CD4-positive, alpha-beta memory T cell (primary cell): Measurements from ENCODE around the gene PALLD. TPM values are rescaled to one million over a fixed set of nuclear protein-coding genes. Genes with fewer than 3 reads are reported as not detected.

Source experiments
- CTCF ChIA-PET: fragments of 350-600 bp; sonication (Branson Sonifier 250); formaldehyde crosslinking; loops from one replicate; lab custom pipeline; 2021; ENCODE audit warnings: inconsistent platforms; ENCODE audit not compliant: partially characterized antibody; lab: Charles Lee
- POLR2A ChIA-PET: fragments of 350-600 bp; sonication (Branson Sonifier 250); formaldehyde crosslinking; loops from one replicate; lab custom pipeline; 2021; ENCODE audit not compliant: partially characterized antibody; lab: Charles Lee
- DNase-seq, 5 donors: peaks; one replicate each; pipeline versions ENCODE4 v3.0.0 to v3.0.0-alpha.2; 2020 to 2022; ENCODE audit warnings: mixed read lengths in 1 of 5
- H3K27ac ChIP-seq: one replicate; pipeline ENCODE4 v1.7.0; 2013; ENCODE audit warnings: low read depth, low read length
- H3K27me3 ChIP-seq: 2 replicates; pipeline ENCODE4 v1.7.0; 2013; ENCODE audit warnings: mild to moderate bottlenecking, low read length, moderate library complexity; ENCODE audit not compliant: insufficient read depth
- H3K36me3 ChIP-seq: 2 replicates; pipeline ENCODE4 v1.7.0; 2013; ENCODE audit warnings: mild to moderate bottlenecking, low read length, moderate library complexity; ENCODE audit not compliant: insufficient read depth
- H3K4me1 ChIP-seq: 2 replicates; pipeline ENCODE4 v1.7.0; 2013; ENCODE audit warnings: mild to moderate bottlenecking, low read length, moderate library complexity; ENCODE audit not compliant: insufficient read depth
- H3K4me3 ChIP-seq, 2 donors: one replicate each; pipeline ENCODE4 v1.7.0; 2013; ENCODE audit warnings: low read length in 2 of 2, mild to moderate bottlenecking in 1 of 2
- H3K9me3 ChIP-seq, 2 donors: one replicate each; pipeline ENCODE4 v1.7.0; 2013; ENCODE audit warnings: low read length in 2 of 2, control low read depth in 1 of 2; ENCODE audit not compliant: control insufficient read depth in 1 of 2
- H3K27ac Mint-ChIP-seq, 7 donors: one replicate each; pipeline ENCODE4 v1.8.0; 2020 to 2021; ENCODE audit warnings: mixed read lengths in 7 of 7, mild to moderate bottlenecking in 6 of 7, inconsistent platforms in 3 of 7, moderate library complexity in 3 of 7
- H3K27me3 Mint-ChIP-seq, 2 donors: one replicate each; pipeline ENCODE4 v1.8.0; 2020 to 2021; ENCODE audit warnings: mixed read lengths in 2 of 2
- H3K36me3 Mint-ChIP-seq, 2 donors: one replicate each; pipeline ENCODE4 v1.8.0; 2020 to 2021; ENCODE audit warnings: mixed read lengths in 2 of 2, inconsistent platforms in 1 of 2, mild to moderate bottlenecking in 1 of 2
- H3K4me1 Mint-ChIP-seq, 4 donors: one replicate each; pipeline ENCODE4 v1.8.0; 2020 to 2021; ENCODE audit warnings: mixed read lengths in 4 of 4, mild to moderate bottlenecking in 1 of 4
- H3K4me3 Mint-ChIP-seq, 8 donors: one replicate each; pipeline ENCODE4 v1.8.0; 2020 to 2021; ENCODE audit warnings: mixed read lengths in 8 of 8, mild to moderate bottlenecking in 7 of 8, moderate library complexity in 6 of 8, inconsistent platforms in 3 of 8
- H3K9me3 Mint-ChIP-seq, 8 donors: one replicate each; pipeline ENCODE4 v1.8.0; 2020 to 2021; ENCODE audit warnings: mixed read lengths in 8 of 8, mild to moderate bottlenecking in 5 of 8, inconsistent platforms in 3 of 8, moderate library complexity in 1 of 8
- intact Hi-C: fragments of 100-400 bp; cut with micrococcal nuclease; formaldehyde crosslinking; loops from one replicate; pipeline ENCODE4 v1.15.1; 2023
- polyA plus RNA-seq, 2 donors: library from polyadenylated mRNA; unstranded; fragments of 300-500 nt; fragmentation: Illumina TruSeq; gene quantifications; one replicate each; pipeline ENCODE4 v1.2.3, GENCODE V29; 2021
- total RNA-seq, 2 experiments: library from RNA; stranded (reverse); gene quantifications; one replicate each; pipeline ENCODE4 v1.2.3, GENCODE V29; 2021

Gene PALLD
- total and polyA plus RNA-seq, 4 experiments from 2014 or later: 0.55 to 1.4 (median 1.0) TPM; not detected in 1

DNA sequence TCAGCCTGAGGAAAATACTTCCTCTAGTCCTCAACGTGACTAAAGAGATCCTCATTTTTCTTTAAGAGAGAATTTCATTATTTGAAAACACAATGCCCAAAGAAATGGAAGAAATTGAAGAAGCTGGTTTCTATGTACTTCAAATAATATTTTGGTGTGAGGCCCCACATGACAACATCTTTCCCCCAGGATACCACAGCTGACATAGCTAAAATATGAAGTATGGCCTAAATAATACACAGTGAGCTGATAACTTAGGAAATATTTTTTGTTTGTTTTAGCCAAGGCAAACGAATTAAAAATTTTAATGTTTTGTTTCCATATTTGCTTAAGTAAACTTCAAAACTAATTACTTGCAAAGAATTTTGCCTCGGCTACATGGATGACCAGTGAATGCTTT lies 364.0 kb downstream of the PALLD start:
- H3K4me1 Mint-ChIP-seq: no peaks in the 10 kb centered on the region
- H3K4me3 Mint-ChIP-seq: no peak overlapping the region
- Histone ChIP-seq H3K4me3 (no peak overlapping the region), H3K9me3 (no peaks in the 10 kb centered on the region), H3K4me1 (no peaks in the 10 kb centered on the region), H3K36me3 (no peaks in the 10 kb centered on the region), H3K27ac (no peak overlapping the region), H3K27me3 (no peaks in the 10 kb centered on the region)
- intact Hi-C loops: no loop called here
- H3K9me3 Mint-ChIP-seq: no peaks in the 10 kb centered on the region
- peaks cover 0 to 4% of the 10 kb centered on the region in 2 donors for H3K36me3 Mint-ChIP-seq
- H3K27me3 Mint-ChIP-seq: peaks cover 4 to 7% of the 10 kb centered on the region in 2 donors
- no peak overlapping the region for H3K27ac Mint-ChIP-seq
- no peak for DNase-seq
- POLR2A ChIA-PET: no interaction called here
- CTCF ChIA-PET: no interaction called here

DNA sequence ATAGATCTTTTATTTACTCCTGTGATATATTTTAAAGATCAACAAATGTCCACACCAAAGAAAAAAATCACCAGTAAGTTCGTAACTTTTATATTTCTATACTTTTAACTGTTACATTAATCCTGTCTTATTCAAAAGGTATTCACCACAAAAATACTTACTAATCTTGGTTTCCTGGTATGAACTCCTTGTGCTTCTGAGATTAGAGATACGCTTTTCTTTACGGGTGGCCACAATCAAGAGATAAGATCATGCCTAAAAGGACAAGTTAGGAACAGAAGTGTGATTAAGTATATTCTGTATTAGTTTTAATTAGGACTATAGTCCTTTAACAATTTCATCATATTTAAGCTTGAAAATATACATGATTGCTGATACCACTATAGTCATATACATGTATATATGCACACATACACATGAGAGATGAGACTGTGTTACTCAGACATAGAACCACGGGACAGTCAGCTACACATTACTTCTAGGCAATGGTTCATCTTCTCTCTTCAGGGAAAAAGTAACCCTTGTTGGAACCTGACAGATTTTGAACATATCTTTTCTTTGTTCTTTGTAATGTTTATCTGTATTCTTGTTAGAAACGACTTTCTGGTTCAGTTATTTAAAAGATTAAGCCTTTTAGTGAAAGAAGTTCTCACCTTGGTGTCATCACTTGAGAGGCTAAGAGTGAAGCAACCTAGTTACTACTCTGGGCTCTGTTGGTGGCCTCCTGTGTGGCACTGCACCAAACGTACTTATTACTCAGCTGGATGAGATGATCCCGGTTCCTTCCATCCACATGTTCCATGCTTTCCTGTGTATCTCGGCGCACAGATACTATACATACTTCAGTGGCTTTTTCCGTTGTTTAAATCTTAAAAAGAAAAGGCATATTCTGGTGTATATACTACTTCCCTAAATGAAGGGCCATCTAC lies 367.1 kb downstream of the PALLD start:
- Histone ChIP-seq H3K36me3 (no peaks in the 10 kb centered on the region), H3K27me3 (no peaks in the 10 kb centered on the region), H3K27ac (no peak overlapping the region), H3K4me3 (no peak overlapping the region), H3K9me3 (no peaks in the 10 kb centered on the region), H3K4me1 (no peaks in the 10 kb centered on the region)
- H3K4me3 Mint-ChIP-seq: no peak overlapping the region
- H3K27ac Mint-ChIP-seq: no peak overlapping the region
- no peaks in the 10 kb centered on the region for H3K9me3 Mint-ChIP-seq
- POLR2A ChIA-PET: no interaction called here
- intact Hi-C loops: no loop called here
- no peaks in the 10 kb centered on the region for H3K4me1 Mint-ChIP-seq
- peaks cover 3 to 7% of the 10 kb centered on the region in 2 donors for H3K27me3 Mint-ChIP-seq
- CTCF ChIA-PET: interaction anchor here (1.4 kb wide), 1 partner anchor 11 kb away, joined by 3 read pairs; no protein-coding TSS in a partner anchor
- H3K36me3 Mint-ChIP-seq: peaks cover 0 to 4% of the 10 kb centered on the region in 2 donors
- no peak for DNase-seq

DNA sequence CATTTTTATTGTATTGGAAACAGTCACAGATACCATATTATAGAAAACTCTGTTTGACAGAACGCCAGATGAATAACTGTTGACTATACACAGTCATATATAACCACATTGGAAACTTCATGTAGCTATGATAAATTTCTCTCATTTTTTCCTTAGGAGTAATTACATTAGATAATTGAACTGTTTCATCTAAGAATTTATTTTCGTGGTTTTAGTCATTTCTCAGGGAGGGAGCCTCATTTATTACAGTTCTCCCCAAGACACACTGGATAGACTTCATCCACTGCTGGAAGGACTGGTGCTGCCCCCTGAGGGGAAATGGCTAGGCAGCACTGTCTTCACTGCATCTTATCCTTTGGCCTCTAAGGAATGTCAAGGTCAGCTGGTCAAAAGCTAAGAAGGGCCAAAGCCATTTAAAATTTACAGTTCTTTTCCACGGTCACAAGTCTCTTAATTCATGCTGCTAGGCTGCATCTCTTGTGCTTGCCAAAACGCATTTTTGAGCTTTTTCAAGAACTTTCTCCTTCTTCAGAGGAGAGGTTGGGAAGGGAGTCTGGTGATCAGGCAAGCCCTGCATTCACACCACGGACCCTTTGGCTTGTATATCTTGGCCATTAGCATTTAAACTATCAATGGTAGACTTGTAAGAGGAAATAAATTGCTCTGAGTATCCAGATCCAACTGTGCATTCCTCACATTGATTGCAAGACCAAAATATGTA lies 368.1 kb downstream of the PALLD start:
- ChIA-PET CTCF (interaction anchor here (1.4 kb wide), 1 partner anchor 12 kb away, joined by 3 read pairs; no protein-coding TSS in a partner anchor), POLR2A (no interaction called here)
- no peaks in the 10 kb centered on the region for H3K4me1 Mint-ChIP-seq

DNA sequence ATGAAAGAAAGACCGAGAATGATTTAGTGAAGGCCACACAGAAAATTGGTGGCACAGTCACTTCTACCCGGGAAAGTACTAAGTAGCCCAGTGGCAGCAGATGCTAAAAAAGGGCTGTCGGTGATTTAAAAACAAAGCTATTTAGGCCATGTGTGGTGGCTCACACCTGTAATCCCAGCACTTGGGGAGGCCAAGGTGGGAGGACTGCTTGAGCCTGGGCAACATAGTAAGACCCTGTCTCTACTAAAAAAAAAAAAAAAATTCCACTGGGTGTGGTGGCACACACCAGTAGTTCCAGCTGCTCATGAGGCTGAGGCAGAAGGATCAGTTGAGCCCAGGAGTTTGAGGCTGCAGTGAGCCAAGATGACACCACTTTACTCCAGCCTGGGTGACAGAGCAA lies 369.0 kb downstream of the PALLD start:
- peaks cover 1 to 5% of the 10 kb centered on the region in 2 donors for H3K27me3 Mint-ChIP-seq
- H3K4me3 Mint-ChIP-seq: no peak overlapping the region
- no peak overlapping the region for H3K27ac Mint-ChIP-seq
- CTCF ChIA-PET: no interaction called here
- no peaks in the 10 kb centered on the region for H3K9me3 ChIP-seq
- H3K36me3 ChIP-seq: no peaks in the 10 kb centered on the region
- no peak for DNase-seq
- no peaks in the 10 kb centered on the region for H3K4me1 Mint-ChIP-seq
- POLR2A ChIA-PET: no interaction called here
- no peak overlapping the region for H3K27ac ChIP-seq
- no peaks in the 10 kb centered on the region for H3K4me1 ChIP-seq
- H3K9me3 Mint-ChIP-seq: no peaks in the 10 kb centered on the region
- H3K27me3 ChIP-seq: no peaks in the 10 kb centered on the region
- intact Hi-C loops: no loop called here
- H3K4me3 ChIP-seq: no peak overlapping the region
- H3K36me3 Mint-ChIP-seq: no peaks in the 10 kb centered on the region

More for the DNA sequence above, 368.1 kb downstream of the PALLD start:
- no peak overlapping the region for H3K4me3 ChIP-seq
- H3K27ac ChIP-seq: no peak overlapping the region
- no peaks in the 10 kb centered on the region for H3K9me3 Mint-ChIP-seq
- H3K27me3 ChIP-seq: no peaks in the 10 kb centered on the region
- H3K36me3 Mint-ChIP-seq: peaks cover 0 to 4% of the 10 kb centered on the region in 2 donors
- H3K4me1 ChIP-seq: no peaks in the 10 kb centered on the region
- H3K36me3 ChIP-seq: no peaks in the 10 kb centered on the region
- H3K9me3 ChIP-seq: no peaks in the 10 kb centered on the region
- DNase-seq: no peak
- intact Hi-C loops: no loop called here
- no peak overlapping the region for H3K27ac Mint-ChIP-seq
- no peak overlapping the region for H3K4me3 Mint-ChIP-seq
- peaks cover 1 to 9% of the 10 kb centered on the region in 2 donors for H3K27me3 Mint-ChIP-seq

DNA sequence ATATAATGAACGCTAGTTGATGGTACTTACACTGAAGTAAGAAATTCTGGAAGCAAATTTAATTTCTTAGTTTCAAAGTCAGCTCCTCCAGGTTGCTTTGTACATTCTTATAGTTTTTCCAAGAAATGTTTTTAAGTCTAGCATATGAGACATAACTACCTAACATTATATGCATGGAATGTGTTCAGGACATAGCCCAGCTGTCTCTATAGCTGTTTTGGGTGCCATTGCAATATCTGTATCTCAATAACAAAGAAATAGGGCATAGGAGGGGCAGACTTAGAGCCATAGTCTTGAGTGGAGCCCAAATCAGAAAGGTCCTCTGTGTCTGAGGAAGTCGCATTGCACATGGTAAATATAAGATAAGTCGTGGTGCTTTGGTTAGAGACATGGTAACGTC lies 369.8 kb downstream of the PALLD start:
- Mint-ChIP-seq H3K27me3 (peaks cover 1 to 4% of the 10 kb centered on the region in 2 donors), H3K9me3 (no peaks in the 10 kb centered on the region), H3K27ac (no peak overlapping the region), H3K36me3 (no peaks in the 10 kb centered on the region), H3K4me1 (no peaks in the 10 kb centered on the region), H3K4me3 (no peak overlapping the region)
- intact Hi-C loops: no loop called here
- Histone ChIP-seq H3K36me3 (no peaks in the 10 kb centered on the region), H3K27me3 (no peaks in the 10 kb centered on the region), H3K27ac (no peak overlapping the region), H3K9me3 (no peaks in the 10 kb centered on the region), H3K4me3 (no peak overlapping the region), H3K4me1 (no peaks in the 10 kb centered on the region)
- POLR2A ChIA-PET: no interaction called here
- CTCF ChIA-PET: no interaction called here
- DNase-seq: no peak

DNA sequence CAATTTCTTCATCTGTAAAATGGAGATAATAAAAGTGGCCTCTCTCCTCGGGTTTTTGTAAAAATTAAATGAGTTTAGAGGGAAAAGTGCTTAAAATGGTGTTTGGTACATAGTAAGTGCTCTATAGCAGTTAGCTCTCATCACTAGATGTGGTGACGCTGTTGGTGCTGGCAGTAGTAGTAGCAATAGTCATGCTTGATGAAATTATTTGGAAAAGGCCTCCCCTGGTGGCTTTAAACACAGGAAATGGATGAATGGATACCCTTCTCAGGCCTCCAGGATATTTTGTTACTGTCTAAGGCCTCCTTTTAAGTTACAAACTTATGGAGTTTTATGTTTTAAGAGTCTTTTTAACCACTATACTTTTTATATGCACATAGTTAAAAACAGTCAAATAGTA lies 370.3 kb downstream of the PALLD start:
- Mint-ChIP-seq H3K9me3 (no peaks in the 10 kb centered on the region), H3K4me3 (no peak overlapping the region)
- POLR2A ChIA-PET: no interaction called here

DNA sequence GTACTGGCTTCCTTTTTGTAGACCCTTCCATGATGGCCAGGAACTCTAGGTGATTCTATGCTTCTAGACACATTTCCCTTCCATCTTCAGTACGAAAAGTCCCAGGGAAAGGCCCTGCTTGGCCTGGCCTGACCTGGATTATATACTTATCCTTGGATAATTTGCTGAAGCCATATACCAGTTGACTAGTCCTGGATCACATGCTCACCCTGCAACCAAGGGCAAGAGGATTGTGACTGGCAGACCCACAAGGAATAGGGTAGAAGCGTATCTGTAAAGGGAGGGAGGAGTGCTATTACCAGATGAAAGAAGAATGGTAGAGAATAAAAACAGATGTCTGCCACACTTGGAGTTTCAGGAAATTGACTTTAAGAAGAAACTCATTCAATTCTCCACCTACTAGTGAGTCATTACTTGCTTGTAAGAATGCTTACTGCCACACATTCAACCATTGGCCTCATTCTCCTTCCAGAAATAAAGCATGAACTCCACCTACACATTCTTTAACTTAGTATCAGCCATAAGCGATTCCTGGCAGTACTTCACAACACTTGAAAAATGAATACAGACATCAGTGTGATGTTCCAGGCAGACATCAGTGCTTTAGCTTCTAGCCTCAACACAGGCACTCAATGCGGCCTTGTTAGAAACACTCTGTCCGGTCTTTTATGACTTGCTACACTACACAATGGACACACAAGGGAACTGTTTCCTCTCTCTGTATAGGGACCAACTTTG lies 371.4 kb downstream of the PALLD start:
- CTCF ChIA-PET: no interaction called here
- no peak overlapping the region for H3K4me3 Mint-ChIP-seq
- intact Hi-C loops: no loop called here
- no peak overlapping the region for H3K4me3 ChIP-seq
- H3K36me3 ChIP-seq: no peaks in the 10 kb centered on the region
- no peak overlapping the region for H3K27ac Mint-ChIP-seq
- H3K27me3 ChIP-seq: no peaks in the 10 kb centered on the region
- no peaks in the 10 kb centered on the region for H3K4me1 ChIP-seq
- POLR2A ChIA-PET: no interaction called here
- no peaks in the 10 kb centered on the region for H3K4me1 Mint-ChIP-seq
- no peaks in the 10 kb centered on the region for H3K36me3 Mint-ChIP-seq
- H3K27ac ChIP-seq: no peak overlapping the region
- H3K27me3 Mint-ChIP-seq: peaks cover 1 to 8% of the 10 kb centered on the region in 2 donors
- H3K9me3 ChIP-seq: no peaks in the 10 kb centered on the region
- H3K9me3 Mint-ChIP-seq: no peaks in the 10 kb centered on the region
- DNase-seq: no peak

More for the DNA sequence above, 370.3 kb downstream of the PALLD start:
- Histone ChIP-seq H3K4me1 (no peaks in the 10 kb centered on the region), H3K27ac (no peak overlapping the region), H3K9me3 (no peaks in the 10 kb centered on the region), H3K4me3 (no peak overlapping the region), H3K36me3 (no peaks in the 10 kb centered on the region), H3K27me3 (no peaks in the 10 kb centered on the region)
- Mint-ChIP-seq H3K36me3 (no peaks in the 10 kb centered on the region), H3K4me1 (no peaks in the 10 kb centered on the region), H3K27ac (no peak overlapping the region), H3K27me3 (peaks cover 1 to 8% of the 10 kb centered on the region in 2 donors)
- DNase-seq: no peak
- intact Hi-C loops: no loop called here
- CTCF ChIA-PET: no interaction called here
